Measurements from ENCODE around the gene ABCC2. TPM values are rescaled to one million over a fixed set of nuclear protein-coding genes. Genes with fewer than 3 reads are reported as not detected.

The ABCC2 gene
- total and polyA plus RNA-seq, 2 experiments from 2014 or later, result 29.7 to 63.1 TPM

DNA sequence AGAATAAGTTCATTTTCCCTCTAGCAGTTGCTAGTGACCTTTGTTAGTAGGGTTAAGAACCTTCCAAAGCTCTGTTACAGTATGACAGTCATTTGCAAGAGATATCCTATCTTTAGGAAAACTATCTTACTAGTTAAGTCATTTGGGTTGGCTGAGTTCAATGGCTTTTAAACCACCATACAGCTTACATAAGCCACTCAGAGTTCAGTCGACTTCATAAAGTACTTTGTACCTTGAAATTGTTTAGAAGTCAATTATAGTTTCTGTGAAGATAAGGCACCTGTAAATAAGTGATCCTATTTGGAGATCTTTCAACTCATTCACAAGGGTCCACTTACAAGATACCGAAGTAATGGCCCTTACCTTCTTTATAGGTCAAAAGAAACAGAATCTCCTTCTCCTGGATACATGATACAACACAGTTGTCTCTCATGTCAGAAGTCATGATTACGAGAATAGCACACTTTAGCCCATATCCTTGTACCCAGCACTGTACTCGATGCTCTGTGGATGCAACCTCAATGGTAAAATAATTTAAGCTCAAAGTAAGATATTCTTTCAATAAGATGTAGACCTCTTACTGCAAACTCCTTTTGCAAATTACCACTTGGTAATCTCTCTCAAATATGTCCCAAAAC, 11.9 kb upstream of the ABCC2 start:
- Histone ChIP-seq H2AFZ (no peak overlapping the region), H3K9me2 (replicated peaks; ENCODE audit: insufficient read depth) (no peaks in the 10 kb centered on the region), H3K9me3 (ENCODE audit: low read depth) (no peaks in the 10 kb centered on the region), H3K79me2 (no peaks in the 10 kb centered on the region), H3K36me3 (replicated peaks; ENCODE audit: insufficient read depth, low read depth) (no peaks in the 10 kb centered on the region), H3K4me2 (no peak overlapping the region), H3K27ac (peak overlapping the region; percentile 49), H3K4me1 (ENCODE audit: insufficient read depth) (peaks cover 16% of the 10 kb centered on the region), H3K27me3 (no peaks in the 10 kb centered on the region), H3K4me3 (no peak overlapping the region), H4K20me1 (ENCODE audit: insufficient read depth, poor library complexity, severe bottlenecking) (no peaks in the 10 kb centered on the region)
- TF ChIP-seq, protein P1, sequence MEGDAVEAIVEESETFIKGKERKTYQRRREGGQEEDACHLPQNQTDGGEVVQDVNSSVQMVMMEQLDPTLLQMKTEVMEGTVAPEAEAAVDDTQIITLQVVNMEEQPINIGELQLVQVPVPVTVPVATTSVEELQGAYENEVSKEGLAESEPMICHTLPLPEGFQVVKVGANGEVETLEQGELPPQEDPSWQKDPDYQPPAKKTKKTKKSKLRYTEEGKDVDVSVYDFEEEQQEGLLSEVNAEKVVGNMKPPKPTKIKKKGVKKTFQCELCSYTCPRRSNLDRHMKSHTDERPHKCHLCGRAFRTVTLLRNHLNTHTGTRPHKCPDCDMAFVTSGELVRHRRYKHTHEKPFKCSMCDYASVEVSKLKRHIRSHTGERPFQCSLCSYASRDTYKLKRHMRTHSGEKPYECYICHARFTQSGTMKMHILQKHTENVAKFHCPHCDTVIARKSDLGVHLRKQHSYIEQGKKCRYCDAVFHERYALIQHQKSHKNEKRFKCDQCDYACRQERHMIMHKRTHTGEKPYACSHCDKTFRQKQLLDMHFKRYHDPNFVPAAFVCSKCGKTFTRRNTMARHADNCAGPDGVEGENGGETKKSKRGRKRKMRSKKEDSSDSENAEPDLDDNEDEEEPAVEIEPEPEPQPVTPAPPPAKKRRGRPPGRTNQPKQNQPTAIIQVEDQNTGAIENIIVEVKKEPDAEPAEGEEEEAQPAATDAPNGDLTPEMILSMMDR (IDR thresholded peaks at IDR 0.05; ENCODE audit: poor library complexity), result no peak
- TF ChIP-seq EZH2phosphoT487 (IDR thresholded peaks at IDR 0.05; ENCODE audit: low read depth, severe bottlenecking, unreplicated experiment) (no peak), EZH2 (IDR thresholded peaks at IDR 0.05; ENCODE audit: borderline replicate concordance) (no peak)
- 70% methylated on average over 4 of the region's 4 CpGs for WGBS (ENCODE audit: low lambda C conversion rate, missing lambda C conversion rate)
- DNase-seq (ENCODE audit: low spot score), result peak; percentile 37

DNA sequence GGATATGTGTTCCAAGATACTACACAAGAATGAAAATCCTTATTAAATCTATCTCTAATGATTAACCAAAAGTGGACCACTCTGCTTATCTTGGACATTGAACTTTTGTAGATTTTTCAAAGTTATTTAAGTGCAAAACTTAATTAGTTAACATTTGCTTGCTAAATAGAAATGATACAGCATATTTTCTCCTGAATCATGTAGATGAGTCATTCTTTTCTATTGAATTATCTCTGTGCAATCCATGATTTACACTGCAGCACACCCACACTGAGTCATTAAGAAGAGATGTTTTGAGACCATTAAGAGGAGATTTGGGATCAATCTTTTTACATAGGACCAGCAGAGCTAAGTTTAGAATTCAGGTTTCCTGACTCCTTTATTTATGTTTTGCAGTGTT, 6.6 kb upstream of the ABCC2 start:
- H3K27ac ChIP-seq, result peak overlapping the region; percentile 56
- H4K20me1 ChIP-seq (ENCODE audit: insufficient read depth, poor library complexity, severe bottlenecking), result no peaks in the 10 kb centered on the region
- no peak overlapping the region for H2AFZ ChIP-seq
- H3K27me3 ChIP-seq, result no peaks in the 10 kb centered on the region
- no peak overlapping the region for H3K4me3 ChIP-seq
- no peak for TF ChIP-seq EZH2phosphoT487 (IDR thresholded peaks at IDR 0.05; ENCODE audit: low read depth, severe bottlenecking, unreplicated experiment)
- H3K4me1 ChIP-seq (ENCODE audit: insufficient read depth), result peaks cover 51% of the 10 kb centered on the region
- H3K9me2 ChIP-seq (replicated peaks; ENCODE audit: insufficient read depth), result no peaks in the 10 kb centered on the region
- H3K9me3 ChIP-seq (ENCODE audit: low read depth), result no peaks in the 10 kb centered on the region
- H3K36me3 ChIP-seq (replicated peaks; ENCODE audit: insufficient read depth, low read depth), result no peaks in the 10 kb centered on the region
- H3K4me2 ChIP-seq, result peak overlapping the region; percentile 27
- DNase-seq (ENCODE audit: low spot score), result peak; percentile 28
- H3K79me2 ChIP-seq, result no peaks in the 10 kb centered on the region

DNA sequence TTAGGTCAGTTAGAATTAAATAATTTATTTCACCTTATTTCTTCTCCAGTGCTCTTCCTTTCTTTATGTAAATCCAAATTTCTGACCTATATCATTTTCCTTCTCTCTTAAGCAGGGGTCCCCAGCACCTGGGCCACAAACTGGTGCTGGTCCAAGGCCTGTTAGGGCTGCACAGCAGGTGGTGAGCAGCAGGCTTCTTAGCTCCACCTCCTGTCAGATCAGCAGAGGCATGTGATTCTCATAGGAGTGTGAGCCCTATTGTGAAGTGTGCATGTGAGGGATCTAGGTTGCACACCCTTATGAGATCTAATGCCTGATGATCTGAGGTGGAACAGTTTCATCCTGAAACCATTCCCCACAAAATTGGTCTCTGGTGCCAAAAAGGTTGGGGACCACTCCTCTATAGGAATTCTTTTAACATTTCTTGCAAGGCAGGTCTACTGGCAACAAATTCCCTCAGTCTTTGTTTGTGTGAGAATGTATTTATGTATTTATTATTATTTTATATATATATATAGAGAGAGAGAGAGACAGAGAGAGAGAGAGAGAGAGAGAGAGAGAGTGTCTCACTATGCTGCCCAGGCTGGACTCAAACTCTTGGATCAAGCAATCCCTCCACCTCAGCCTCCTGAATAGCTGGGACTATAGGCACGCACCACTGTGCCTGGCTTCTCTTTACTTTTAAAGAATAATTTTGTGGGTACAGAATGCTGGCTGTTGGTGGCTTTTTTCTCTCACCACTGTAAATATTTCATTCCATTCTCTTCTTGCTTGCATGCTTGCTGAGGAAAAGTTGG, 4.3 kb upstream of the ABCC2 start:
- DNase-seq (ENCODE audit: low spot score), result peak; percentile 19
- TF ChIP-seq, protein P1 (IDR thresholded peaks at IDR 0.05; ENCODE audit: poor library complexity), result no peak
- TF ChIP-seq EZH2phosphoT487 (IDR thresholded peaks at IDR 0.05; ENCODE audit: low read depth, severe bottlenecking, unreplicated experiment), result no peak
- no peak for TF ChIP-seq EZH2 (IDR thresholded peaks at IDR 0.05; ENCODE audit: borderline replicate concordance)

DNA sequence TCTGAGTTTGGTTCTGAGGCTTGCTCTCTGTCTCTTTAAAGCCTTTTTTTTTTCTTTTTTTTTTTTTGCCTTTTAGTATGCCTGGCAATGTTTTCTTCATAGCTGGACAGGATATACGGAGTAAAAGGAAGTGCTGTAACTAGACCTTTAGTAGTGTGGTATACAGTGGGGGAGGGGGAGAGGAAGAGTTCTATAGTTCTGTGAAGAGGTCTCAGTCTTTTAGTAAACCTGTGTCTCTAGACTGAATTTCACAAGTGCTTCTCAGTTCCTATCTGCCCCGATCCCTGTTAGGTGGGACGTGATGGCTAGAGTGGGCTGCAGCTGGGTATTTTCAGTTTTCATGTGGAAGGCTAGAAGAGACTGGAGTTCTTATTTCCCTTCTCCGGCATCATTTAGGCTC, 3.1 kb upstream of the ABCC2 start:
- Histone ChIP-seq H3K4me2 (peak overlapping the region; percentile 70), H3K27me3 (no peaks in the 10 kb centered on the region), H3K9me2 (replicated peaks; ENCODE audit: insufficient read depth) (no peaks in the 10 kb centered on the region), H3K4me1 (ENCODE audit: insufficient read depth) (peaks cover 57% of the 10 kb centered on the region), H3K79me2 (peaks cover 11% of the 10 kb centered on the region), H3K36me3 (replicated peaks; ENCODE audit: insufficient read depth, low read depth) (no peaks in the 10 kb centered on the region), H2AFZ (peak overlapping the region; percentile 31), H3K9me3 (ENCODE audit: low read depth) (no peaks in the 10 kb centered on the region), H4K20me1 (ENCODE audit: insufficient read depth, poor library complexity, severe bottlenecking) (no peaks in the 10 kb centered on the region), H3K4me3 (no peak overlapping the region), H3K27ac (peak overlapping the region; percentile 98)
- WGBS (ENCODE audit: low lambda C conversion rate, missing lambda C conversion rate), result 16% methylated on average over 4 of the region's 4 CpGs
- DNase-seq (ENCODE audit: low spot score), result peak; percentile 69
- TF ChIP-seq EZH2phosphoT487 (IDR thresholded peaks at IDR 0.05; ENCODE audit: low read depth, severe bottlenecking, unreplicated experiment) (no peak), EZH2 (IDR thresholded peaks at IDR 0.05; ENCODE audit: borderline replicate concordance) (no peak)
- TF ChIP-seq, protein P1 (IDR thresholded peaks at IDR 0.05; ENCODE audit: poor library complexity), result no peak

More for the DNA sequence above, 4.3 kb upstream of the ABCC2 start:
- H4K20me1 ChIP-seq (ENCODE audit: insufficient read depth, poor library complexity, severe bottlenecking), result no peaks in the 10 kb centered on the region
- no peak overlapping the region for H3K4me3 ChIP-seq
- no peaks in the 10 kb centered on the region for H3K27me3 ChIP-seq
- H3K9me2 ChIP-seq (replicated peaks; ENCODE audit: insufficient read depth), result no peaks in the 10 kb centered on the region
- H3K4me1 ChIP-seq (ENCODE audit: insufficient read depth), result peaks cover 54% of the 10 kb centered on the region
- H3K79me2 ChIP-seq, result no peaks in the 10 kb centered on the region
- no peaks in the 10 kb centered on the region for H3K36me3 ChIP-seq (replicated peaks; ENCODE audit: insufficient read depth, low read depth)
- H3K27ac ChIP-seq, result peak overlapping the region; percentile 98
- 85% methylated on average over 1 of the region's 1 CpG for WGBS (ENCODE audit: low lambda C conversion rate, missing lambda C conversion rate)
- no peak overlapping the region for H2AFZ ChIP-seq
- no peaks in the 10 kb centered on the region for H3K9me3 ChIP-seq (ENCODE audit: low read depth)
- no peak overlapping the region for H3K4me2 ChIP-seq
